Epithelial cell of proximal tubule (primary cell): ENCODE measurements around the gene NECTIN1. TPM values are rescaled to one million over a fixed set of nuclear protein-coding genes. Genes with fewer than 3 reads are reported as not detected.

Source experiments
- DNase-seq: peaks from one replicate; pipeline ENCODE4 v3.0.0-alpha.2; 2011; ENCODE audit warnings: low read depth
- H3K4me3 ChIP-seq: 2 replicates; pipeline ENCODE4 v1.5.1; 2011; ENCODE audit warnings: low read depth, mild to moderate bottlenecking, low read length
- total RNA-seq: library from RNA; depleted of rRNA; stranded (reverse); fragments of >200 nt; gene quantifications from 2 replicates; pipeline ENCODE4 v1.2.3, GENCODE V29; 2015
- TF ChIP-seq, protein P1 (sequence below): conservative IDR thresholded peaks from 2 replicates; pipeline ENCODE4 v1.5.1; 2012; ENCODE audit warnings: low read depth, mild to moderate bottlenecking, low read length

NECTIN1 gene, protein sequence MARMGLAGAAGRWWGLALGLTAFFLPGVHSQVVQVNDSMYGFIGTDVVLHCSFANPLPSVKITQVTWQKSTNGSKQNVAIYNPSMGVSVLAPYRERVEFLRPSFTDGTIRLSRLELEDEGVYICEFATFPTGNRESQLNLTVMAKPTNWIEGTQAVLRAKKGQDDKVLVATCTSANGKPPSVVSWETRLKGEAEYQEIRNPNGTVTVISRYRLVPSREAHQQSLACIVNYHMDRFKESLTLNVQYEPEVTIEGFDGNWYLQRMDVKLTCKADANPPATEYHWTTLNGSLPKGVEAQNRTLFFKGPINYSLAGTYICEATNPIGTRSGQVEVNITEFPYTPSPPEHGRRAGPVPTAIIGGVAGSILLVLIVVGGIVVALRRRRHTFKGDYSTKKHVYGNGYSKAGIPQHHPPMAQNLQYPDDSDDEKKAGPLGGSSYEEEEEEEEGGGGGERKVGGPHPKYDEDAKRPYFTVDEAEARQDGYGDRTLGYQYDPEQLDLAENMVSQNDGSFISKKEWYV
- 4.7 and 6.6 TPM in 2 replicates for total RNA-seq

DNA sequence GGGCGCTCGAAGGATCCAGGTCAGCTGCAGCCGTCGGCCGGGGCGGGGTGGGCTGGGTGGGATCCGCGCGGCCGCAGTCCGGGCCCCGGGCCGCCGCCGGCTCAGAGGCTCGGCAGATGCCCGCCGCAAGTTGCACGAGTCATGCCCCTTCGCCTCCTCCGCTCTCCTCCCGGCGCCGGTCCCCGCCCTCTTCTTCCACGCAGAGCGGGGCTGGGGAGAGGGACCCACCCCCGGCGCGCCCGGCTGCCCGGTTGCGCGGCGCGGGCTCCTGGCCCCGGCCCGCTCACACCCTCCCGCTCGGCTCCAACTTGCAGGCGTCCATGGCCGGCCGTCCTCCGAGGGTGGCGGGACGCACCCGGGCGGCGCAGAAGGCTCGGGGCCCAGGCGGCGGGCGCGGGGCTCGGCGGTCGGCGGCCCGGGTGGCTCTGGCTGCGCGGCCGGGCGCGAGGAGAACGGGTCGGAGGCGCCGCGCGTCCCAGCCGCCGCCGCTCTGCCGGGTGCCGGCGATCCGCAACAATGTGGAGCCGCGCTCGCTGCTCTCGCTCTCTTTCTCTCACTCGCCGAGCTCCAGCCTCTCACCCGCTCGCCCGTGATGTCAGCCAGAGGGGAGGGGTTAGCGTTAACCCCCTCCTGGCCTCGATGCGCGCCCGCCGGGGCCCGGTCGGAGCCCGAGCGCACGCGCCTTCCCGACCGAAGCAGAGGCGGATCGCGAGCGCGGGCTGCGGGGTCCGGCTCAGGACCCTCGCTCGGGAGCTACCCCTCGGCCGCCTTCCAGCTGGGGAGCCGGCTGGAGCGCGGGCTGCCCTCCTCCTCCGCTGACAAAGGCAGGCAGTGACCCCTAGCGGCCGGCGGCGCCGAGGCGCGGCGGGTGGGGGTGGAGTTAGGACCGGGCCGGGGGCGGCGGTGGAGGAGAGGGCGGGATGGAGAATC lies at the start of gene NECTIN1:
TSS of gene NECTIN1 (minus strand) at position 550 of the 930 bp plus-strand sequence. CDS start 647 bp downstream, outside the sequence.
- TF ChIP-seq, protein P1, sequence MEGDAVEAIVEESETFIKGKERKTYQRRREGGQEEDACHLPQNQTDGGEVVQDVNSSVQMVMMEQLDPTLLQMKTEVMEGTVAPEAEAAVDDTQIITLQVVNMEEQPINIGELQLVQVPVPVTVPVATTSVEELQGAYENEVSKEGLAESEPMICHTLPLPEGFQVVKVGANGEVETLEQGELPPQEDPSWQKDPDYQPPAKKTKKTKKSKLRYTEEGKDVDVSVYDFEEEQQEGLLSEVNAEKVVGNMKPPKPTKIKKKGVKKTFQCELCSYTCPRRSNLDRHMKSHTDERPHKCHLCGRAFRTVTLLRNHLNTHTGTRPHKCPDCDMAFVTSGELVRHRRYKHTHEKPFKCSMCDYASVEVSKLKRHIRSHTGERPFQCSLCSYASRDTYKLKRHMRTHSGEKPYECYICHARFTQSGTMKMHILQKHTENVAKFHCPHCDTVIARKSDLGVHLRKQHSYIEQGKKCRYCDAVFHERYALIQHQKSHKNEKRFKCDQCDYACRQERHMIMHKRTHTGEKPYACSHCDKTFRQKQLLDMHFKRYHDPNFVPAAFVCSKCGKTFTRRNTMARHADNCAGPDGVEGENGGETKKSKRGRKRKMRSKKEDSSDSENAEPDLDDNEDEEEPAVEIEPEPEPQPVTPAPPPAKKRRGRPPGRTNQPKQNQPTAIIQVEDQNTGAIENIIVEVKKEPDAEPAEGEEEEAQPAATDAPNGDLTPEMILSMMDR = peak; percentile 72
- peak; percentile 9 for DNase-seq
- H3K4me3 ChIP-seq = peak within 1 kb of the TSS; percentile 76

DNA sequence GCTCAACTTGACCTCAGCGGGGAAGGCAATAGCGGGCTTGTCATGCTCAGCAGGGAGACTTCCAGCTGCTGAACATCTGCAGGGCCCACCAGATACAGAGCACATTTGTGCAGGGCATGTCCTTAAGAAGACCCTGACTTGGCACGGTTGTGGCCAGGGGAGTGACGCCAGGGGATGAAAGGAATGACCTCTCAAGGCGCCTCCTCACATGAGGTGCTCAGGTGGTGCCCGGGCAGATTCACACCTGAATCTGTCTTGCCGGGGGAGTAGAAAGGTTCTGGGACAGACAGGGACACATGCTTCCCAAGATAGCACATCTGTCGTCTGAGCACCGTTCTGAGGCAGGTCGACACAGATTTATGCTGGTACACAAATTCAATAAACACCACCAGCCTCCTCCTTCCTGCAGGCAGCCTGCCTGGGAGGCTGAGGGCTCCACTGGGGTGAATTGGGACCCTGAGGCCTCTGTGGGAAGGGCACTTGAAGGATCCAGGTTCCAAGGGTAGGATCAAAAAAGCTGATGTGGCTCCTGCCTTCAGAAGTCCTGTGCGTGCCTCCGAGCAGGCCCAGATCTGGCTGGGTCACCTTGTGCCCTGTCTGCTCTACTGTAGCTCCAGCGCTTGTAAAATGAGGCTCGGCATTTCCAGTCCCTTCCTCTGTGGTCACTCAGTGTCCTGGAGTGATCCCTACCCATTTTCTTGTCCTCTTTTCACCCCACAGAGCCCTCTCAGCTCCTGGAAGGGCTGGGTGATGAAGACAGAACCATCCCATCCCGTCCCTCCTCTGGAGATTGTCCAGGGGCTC lies 49.6 kb upstream of the NECTIN1 start:
- TF ChIP-seq, protein P1 = no peak
- no peak for DNase-seq
- H3K4me3 ChIP-seq = no peak overlapping the region

DNA sequence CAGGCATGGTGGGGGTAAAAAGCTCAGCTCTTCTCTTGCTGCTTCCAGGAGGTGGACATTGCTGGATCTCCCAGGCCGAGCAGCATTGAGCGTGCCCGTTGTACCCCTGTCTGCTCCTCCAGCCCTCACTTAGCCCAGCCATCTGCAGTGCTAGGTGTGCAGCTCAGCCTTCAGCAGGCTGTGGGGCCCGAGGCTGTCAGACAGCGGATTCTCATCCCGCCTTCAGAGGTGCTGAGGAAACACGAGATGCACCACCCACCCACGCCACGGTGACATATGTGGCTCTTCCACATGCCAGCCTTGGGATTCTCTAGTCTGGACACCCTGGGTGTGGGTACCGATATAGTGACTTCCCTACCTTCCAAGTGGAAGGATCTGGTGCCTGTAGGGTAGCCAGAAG lies 48.9 kb upstream of the NECTIN1 start:
- TF ChIP-seq, protein P1 = no peak
- no peak for DNase-seq
- H3K4me3 ChIP-seq = no peak overlapping the region

DNA sequence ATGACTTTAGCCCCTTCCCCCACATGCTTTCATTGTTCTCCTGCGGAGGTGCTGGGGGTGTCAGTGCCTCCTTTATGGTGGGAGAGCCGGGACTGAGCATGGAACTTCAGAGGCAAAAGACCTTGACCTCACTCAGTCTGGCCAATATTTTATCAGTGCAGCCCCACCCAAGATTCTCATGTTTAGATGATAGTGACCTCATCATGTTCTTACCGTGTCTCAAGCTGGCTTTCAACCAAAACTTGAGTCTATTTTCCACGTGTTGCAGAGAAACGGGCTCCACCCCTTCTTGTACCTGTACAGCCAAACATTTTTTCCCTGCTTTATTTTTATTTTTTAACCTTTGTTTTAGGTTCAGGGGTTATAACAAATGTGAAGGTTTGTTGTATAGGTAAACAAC lies 47.7 kb upstream of the NECTIN1 start:
- no peak for DNase-seq
- H3K4me3 ChIP-seq = no peak overlapping the region
- TF ChIP-seq, protein P1 = no peak

DNA sequence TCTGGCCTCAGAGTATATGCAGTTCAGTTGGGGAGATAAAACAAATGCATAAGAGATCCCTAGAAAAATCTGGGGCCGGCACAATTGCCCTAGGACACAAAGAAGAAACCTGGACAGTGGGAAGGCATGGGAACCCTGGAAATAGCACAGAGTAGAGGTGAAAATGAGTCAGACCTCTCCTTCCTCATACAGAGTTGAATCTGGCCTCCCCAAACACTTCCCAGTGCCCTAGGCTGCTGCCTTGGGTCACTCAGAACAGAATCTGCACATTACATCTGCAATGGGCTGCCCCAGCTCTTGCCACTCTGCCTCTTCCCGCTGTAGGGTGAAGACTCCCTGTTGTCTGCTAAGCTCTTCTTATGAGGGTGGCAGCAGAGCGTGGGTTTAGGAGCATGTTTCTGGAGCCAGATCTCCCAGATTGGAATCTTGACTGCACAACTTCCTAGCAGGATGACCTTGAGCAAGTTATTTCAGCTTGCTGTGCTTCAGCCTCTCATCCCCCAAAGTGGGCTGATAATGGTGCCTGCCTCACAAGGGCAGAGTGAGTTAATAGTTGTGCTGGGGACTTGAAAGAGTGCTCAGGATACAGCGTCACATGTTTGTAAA lies 47.1 kb upstream of the NECTIN1 start:
- DNase-seq = no peak
- TF ChIP-seq, protein P1 = no peak
- no peak overlapping the region for H3K4me3 ChIP-seq
